GM18498 (cell line): ENCODE results near the gene PANK4.

ENCODE experiments used
- ATAC-seq: cut with Tn5 transposase; IDR thresholded peaks from one replicate; pipeline ENCODE4 v1.9.1; 2021; ENCODE audit warnings: mild to moderate bottlenecking, moderate library complexity; ENCODE audit not compliant: unreplicated experiment

PANK4 gene

DNA sequence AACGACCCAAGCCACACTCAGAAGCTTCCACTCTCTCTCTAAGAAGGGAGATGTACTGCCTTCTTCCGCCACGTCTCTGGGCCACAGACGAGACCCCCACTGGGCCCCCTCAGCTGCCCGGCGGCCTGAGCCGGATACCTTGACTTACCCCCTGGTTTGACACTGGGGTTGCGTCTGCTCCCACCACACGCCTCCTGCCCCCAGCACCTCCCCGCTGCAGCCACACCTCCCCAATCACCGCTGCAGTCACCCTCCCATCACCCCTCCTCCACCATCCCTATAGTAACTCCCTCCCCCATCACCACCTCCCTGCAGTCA, 10.7 kb downstream of the PANK4 start:
- no peak for ATAC-seq

GRCh38 chr1:2514863-2515762, 11.3 kb downstream of the PANK4 start:
- ATAC-seq, result no peak

GRCh38 chr1:2513939-2514652, 12.3 kb downstream of the PANK4 start:
- no peak for ATAC-seq

- no peak for ATAC-seq
These were observed 13.5 kb downstream of the PANK4 start for GRCh38 chr1:2512862-2513421.

- ATAC-seq, result no peak
These were observed 15.8 kb downstream of the PANK4 start for GRCh38 chr1:2510366-2511155.

DNA sequence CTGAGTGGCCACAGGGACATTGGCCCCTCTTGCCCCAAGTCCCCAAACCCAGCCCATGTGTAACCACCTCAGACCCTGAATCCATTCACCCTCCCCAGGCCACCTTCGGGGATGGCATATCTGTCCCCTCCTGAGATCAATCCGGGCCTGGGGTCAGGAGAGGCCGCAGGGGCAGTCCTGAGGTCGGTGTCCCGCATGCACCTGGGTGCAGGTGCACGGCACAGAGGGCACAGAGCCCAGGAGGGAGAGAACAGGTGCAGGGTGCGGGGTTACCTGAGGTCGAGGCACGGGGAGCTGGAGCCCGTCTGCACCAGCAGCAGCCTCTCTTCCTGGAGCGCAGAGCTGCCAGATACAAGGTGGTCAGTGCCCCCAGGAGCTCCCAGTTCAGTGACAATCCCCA, 16.8 kb downstream of the PANK4 start:
- no peak for ATAC-seq

DNA sequence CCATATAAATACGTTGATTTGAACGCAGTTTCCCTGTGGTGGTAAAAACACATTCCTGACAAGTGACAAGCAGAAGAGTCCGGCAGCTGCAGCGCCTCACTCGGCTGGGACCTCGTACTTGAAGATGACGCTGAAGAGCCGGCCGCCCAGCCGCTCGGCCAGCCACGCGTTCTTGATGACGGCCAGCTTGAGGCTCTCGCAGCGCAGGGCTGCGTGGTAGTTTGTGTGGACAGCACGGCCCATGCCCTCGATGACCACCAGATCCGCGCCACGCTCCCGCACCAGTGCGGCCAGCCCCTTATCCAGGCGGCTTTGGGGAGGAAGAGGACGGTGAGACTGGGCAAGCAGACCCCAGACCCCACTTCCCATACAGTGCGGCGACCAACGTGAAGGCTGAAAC, 17.6 kb downstream of the PANK4 start:
- ATAC-seq, result no peak

GRCh38 chr1:2508180-2508579, 18.2 kb downstream of the PANK4 start:
- ATAC-seq, result no peak

DNA sequence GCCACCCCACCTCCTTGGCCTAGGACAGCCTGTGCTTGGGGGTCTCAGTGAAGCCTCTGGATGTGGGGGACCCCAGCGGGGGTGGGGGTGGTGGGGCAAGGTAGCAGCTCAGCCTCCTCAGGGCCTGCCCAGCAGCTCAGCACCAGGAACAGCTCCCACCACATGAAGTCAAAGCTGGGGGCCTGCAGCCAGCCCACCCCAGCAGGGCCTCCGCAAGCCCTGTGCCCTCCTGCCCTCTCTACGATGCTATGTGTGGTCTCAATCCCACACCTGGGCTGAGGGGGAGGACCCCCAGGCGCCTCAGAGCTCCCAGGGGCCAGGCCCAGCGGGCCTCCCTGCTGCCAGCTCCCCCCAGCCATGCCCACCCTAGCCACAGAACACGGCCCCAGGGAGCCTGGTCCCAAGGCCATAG, 18.6 kb downstream of the PANK4 start:
- ATAC-seq, result no peak

GRCh38 chr1:2506901-2507565, 19.4 kb downstream of the PANK4 start:
- no peak for ATAC-seq

GRCh38 chr1:2506007-2506860, 20.2 kb downstream of the PANK4 start:
- ATAC-seq, result no peak

- ATAC-seq, result no peak
These were observed 20.9 kb downstream of the PANK4 start for GRCh38 chr1:2505461-2505994.

DNA sequence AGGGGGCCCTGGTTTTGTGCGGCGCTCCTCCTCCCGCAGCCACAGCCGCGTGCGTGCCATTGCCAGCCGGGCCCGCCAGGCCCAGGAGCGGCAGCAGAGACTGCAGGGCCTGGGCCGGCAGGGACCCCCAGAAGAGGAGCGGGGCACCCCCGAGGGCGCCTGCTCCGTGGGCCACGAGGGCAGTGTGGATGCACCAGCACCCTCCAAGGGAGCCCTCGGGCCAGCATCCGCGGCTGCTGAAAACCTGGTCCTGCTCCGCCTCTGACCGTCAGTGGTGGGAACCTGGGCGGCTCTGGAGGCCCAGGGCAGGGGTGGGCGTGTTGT, 21.5 kb downstream of the PANK4 start:
- ATAC-seq, result no peak

DNA sequence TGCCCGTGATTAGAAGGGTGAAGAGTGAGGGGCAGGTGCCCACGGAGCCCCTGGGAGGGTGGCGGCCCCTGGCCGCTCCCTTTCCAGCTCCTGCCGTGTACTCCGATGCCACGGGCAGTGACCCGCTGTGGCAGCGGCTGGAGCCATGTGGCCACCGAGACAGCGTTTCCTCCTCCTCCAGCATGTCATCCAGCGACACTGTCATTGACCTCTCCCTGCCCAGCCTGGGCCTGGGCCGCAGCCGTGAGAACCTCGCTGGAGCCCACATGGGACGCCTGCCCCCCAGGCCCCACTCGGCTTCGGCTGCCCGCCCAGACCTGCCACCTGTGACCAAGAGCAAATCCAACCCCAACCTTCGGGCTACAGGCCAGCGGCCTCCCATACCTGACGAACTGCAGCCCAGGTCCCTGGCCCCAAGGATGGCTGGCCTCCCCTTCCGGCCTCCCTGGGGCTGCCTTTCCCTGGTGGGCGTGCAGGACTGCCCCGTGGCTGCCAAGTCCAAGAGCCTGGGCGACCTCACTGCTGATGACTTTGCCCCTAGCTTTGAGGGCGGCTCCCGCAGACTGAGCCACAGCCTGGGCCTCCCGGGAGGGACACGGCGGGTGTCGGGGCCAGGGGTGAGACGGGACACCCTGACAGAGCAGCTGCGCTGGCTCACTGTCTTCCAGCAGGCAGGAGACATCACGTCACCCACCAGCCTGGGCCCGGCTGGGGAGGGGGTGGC, 22.0 kb downstream of the PANK4 start:
- ATAC-seq, result no peak

DNA sequence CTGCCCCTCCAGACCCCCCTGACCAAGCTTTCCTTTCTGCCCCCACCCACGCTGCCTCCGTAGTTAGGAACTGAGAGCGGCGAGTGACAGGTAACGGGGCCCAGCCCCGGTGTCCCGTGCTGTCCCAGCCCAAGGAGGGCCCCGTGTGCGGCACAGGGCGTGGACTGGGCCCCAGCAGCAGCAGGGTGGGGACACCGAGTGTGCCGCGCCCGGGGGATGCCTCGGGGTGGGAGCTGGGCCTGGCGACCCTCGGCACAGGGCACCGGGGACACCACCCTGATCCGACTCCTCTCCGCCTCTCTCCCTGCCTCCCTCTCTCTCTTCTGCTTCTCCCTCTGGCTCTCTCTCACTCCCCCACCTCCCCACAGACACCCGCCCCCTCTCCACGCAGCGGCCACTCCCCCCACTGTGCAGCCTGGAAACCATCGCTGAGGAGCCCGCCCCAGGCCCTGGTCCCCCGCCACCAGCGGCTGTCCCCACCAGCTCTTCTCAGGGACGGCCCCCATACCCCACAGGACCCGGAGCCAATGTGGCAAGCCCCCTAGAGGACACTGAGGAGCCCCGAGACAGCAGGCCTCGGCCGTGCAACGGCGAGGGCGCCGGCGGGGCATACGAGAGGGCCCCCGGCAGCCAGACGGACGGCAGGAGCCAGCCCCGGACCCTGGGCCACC, 22.7 kb downstream of the PANK4 start:
- ATAC-seq, result no peak

GRCh38 chr1:2502661-2503553, 23.5 kb downstream of the PANK4 start:
- ATAC-seq, result no peak

DNA sequence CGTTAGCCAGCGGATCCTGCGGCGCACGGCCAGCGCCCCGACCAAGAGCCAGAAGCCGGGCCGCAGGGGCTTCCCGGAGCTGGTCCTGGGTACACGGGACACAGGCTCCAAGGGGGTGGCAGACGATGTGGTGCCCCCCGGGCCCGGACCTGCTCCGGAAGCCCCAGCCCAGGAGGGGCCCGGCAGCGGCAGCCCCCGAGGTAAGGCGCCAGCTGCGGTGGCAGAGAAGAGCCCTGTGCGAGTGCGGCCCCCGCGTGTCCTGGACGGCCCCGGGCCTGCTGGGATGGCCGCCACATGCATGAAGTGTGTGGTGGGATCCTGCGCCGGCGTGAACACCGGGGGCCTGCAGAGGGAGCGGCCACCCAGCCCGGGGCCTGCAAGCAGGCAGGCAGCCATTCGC, 24.2 kb downstream of the PANK4 start:
- no peak for ATAC-seq

DNA sequence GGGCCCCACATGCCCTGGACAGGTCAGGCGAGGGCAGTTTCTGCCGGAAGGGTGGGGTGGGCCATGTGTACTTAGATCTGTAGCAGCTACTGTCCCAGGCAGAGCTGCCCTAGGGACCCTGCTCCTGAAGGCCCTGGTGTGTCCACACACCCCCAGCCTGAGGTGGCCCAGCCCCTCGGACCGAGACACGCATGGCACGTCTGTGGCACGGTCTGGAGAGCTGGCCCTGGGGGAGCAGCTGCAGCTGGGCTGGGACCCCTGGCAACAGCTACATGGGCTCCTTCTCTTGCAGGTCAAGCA, 24.6 kb downstream of the PANK4 start:
- no peak for ATAC-seq
